ENCODE measurements around the gene PRKCD. TPM values are rescaled to one million over a fixed set of nuclear protein-coding genes. Genes with fewer than 3 reads are reported as not detected.

The PRKCD gene
- total and polyA plus RNA-seq, 9 of the 15 experiments (the other 6 are each of a cell fraction or from before 2014, with no cell fraction given) = 2.5 to 19.5 (median 6.1) TPM

DNA sequence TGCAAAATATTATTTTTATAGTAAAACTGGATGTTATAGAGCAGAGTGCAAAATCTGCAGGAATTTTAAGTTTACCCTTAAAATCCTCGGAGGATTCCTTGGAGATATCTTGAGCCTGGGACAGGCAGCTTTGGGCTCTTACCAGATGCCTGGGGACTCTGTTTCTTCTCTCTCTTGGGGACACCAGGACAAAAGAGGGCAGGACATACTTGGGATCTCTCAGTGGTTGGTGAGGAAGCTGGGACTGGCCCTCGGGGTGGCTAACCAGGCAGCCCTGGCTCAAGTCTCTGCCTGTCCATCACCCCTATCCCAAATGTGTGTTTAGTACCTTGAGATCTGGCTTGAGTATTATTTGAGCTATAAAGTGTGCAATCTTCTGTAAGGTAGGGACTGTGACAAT, 56.2 kb downstream of the PRKCD start:
- in situ Hi-C loops (cut with MboI) (no loop called here), intact Hi-C loops (cut with micrococcal nuclease) (no loop called here)
- no peak for DNase-seq (ENCODE audit: extremely low read depth in 1 of 4, low spot score in 3 of 4)
- Histone ChIP-seq H3K9me3 (replicated peaks; ENCODE audit: control insufficient read depth, insufficient read depth, low read depth, low read length) (no peaks in the 10 kb centered on the region), H3K27ac (ENCODE audit: extremely low read depth, low read depth, low read length) (no peak overlapping the region), H3K4me3 (no peak overlapping the region), H3K36me3 (ENCODE audit: control insufficient read depth, insufficient read depth, low read length) (no peaks in the 10 kb centered on the region), H4K20me1 (replicated peaks; ENCODE audit: control insufficient read depth, insufficient read depth, low read length) (peaks cover 3% of the 10 kb centered on the region), H3K9ac (ENCODE audit: insufficient read depth in 1 of 2, low read depth in 2 of 2, low read length in 2 of 2) (no peak overlapping the region), H2AFZ (ENCODE audit: low read depth, low read length) (no peak overlapping the region), H3K4me1 (replicated peaks in 1 of 2; ENCODE audit: control insufficient read depth in 2 of 2, insufficient read depth in 2 of 2, low read length in 2 of 2) (no peaks in the 10 kb centered on the region), H3K4me2 (ENCODE audit: insufficient read depth, low read length) (no peak overlapping the region), H3K79me2 (ENCODE audit: control insufficient read depth, insufficient read depth, low read length) (no peaks in the 10 kb centered on the region), H3K27me3 (ENCODE audit: control insufficient read depth in 2 of 2, insufficient read depth in 2 of 2, low read length in 2 of 2) (no peaks in the 10 kb centered on the region), H3K9me1 (ENCODE audit: control insufficient read depth, insufficient read depth, low read length) (no peaks in the 10 kb centered on the region)
- no peak for ATAC-seq
- ChIA-PET CTCF (ENCODE audit: low intra/inter-chr PET ratio) (no interaction called here), POLR2A (interaction anchor here (0.7 kb wide), 1 partner anchor 10 kb away, joined by 3 read pairs; no protein-coding TSS in a partner anchor)
- BruUV-seq (replicated peaks) = no TSS peak
- no peak for FAIRE-seq
- WGBS (ENCODE audit: insufficient coverage, low coverage, missing lambda C conversion rate) = 81% methylated on average over 1 of the region's 2 CpGs
- TF ChIP-seq, protein P1, sequence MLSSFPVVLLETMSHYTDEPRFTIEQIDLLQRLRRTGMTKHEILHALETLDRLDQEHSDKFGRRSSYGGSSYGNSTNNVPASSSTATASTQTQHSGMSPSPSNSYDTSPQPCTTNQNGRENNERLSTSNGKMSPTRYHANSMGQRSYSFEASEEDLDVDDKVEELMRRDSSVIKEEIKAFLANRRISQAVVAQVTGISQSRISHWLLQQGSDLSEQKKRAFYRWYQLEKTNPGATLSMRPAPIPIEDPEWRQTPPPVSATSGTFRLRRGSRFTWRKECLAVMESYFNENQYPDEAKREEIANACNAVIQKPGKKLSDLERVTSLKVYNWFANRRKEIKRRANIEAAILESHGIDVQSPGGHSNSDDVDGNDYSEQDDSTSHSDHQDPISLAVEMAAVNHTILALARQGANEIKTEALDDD (IDR thresholded peaks at IDR 0.05) = no peak
- no peak for TF ChIP-seq BRD4 (IDR thresholded peaks at IDR 0.05)
- no peak for TF ChIP-seq MBD2 (IDR thresholded peaks at IDR 0.05; ENCODE audit: borderline replicate concordance, low read depth)
- TF ChIP-seq ELF1 (tag; IDR thresholded peaks at IDR 0.05) = no peak
- TF ChIP-seq ZNF551 (CRISPR knock-in tag; IDR thresholded peaks at IDR 0.05) = no peak
- TF ChIP-seq TARDBP (IDR thresholded peaks at IDR 0.05) = no peak
- TF ChIP-seq ZNF174 (CRISPR knock-in tag; IDR thresholded peaks at IDR 0.05) = no peak
- no peak for TF ChIP-seq SMAD3 (CRISPR knock-in tag; conservative IDR thresholded peaks at IDR 0.05)
- no peak for TF ChIP-seq EP300 (IDR thresholded peaks at IDR 0.05; ENCODE audit: low read length)
- no peak for TF ChIP-seq SNIP1 (IDR thresholded peaks at IDR 0.05; ENCODE audit: low read depth)
